GM19467 (cell line): Measurements from ENCODE around the gene PEAK1.

Source experiments
- ATAC-seq: cut with Tn5 transposase; IDR thresholded peaks from one replicate; pipeline ENCODE4 v1.9.1; 2021; ENCODE audit warnings: mild to moderate bottlenecking, moderate library complexity; ENCODE audit not compliant: unreplicated experiment

Gene PEAK1

DNA sequence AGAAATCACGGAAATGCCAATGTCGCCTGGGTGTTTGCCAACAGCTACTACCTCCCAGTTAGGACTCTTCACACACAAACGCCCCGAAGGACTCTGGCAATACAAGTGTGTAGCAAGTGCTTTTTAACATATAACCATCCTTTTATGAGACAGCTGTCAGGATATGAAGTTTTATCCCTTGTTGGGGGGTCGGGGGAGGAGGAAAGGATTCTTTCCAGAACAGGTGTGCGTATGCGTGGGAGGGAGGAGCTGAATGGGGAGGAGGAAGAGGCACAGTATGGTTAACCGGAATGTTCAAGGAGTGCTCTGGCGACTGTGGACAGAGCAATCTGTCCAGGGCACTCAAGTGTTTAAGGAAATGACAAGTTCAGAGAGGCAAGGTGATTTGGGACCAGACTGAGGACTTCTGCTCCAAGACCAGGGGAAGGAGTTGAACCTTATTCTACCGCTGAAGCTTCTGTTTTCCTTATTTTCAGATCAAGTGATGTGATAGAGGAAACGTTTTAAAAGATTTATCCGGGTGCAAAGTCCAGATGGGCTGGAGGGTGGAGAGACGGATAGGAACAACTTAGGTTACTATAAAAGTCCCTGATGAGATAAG lies 350.3 kb downstream of the PEAK1 start:
- ATAC-seq, result no peak

DNA sequence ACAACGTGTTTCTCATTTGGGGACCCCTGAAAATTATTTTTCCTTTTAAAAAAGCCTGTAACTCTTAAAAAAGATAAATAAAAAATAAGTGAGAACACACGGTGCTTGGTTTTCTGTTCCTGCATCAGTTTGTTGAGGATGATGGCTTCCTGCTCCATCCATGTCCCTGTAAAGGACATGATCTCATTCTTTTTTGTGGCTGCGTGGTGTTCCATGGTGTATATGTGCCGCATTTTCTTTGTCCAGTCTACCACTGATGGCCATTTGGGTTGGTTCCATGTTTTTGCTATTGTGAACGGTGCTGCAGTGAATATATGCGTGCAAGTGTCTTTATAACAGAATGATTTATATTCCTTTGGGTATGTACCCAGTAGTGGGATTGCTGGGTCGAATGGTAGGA lies 351.3 kb downstream of the PEAK1 start:
- no peak for ATAC-seq

DNA sequence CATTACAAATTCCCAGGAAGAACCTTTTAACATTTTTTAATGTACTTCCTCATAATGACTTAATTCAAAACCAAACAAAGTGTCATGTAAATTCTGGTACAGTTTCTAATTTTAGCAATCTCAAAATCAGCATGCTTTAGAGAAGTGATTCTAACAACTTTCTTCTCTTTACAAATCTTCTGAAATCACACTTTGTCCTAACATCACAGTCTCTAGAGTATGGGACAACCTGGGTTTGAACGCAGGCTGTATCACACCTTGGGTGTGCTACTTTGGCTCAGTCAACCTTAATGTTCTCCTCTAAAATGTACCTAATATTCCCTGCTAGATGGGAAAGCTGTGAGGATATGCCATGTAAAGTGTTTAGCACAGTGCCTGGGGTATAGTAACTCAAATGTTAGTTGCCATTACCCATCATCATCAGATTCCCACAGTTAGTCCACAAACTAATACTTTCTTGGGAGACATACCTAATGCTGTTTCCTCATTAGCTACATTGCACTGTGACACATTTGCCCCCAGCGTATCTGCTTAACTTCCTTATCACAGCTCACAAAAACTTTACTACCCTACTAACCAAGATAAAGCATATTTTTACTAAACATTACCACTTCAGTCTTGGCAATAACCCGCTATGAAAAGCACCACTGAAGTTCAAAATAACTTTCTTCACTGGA lies 352.1 kb downstream of the PEAK1 start:
- ATAC-seq, result no peak

DNA sequence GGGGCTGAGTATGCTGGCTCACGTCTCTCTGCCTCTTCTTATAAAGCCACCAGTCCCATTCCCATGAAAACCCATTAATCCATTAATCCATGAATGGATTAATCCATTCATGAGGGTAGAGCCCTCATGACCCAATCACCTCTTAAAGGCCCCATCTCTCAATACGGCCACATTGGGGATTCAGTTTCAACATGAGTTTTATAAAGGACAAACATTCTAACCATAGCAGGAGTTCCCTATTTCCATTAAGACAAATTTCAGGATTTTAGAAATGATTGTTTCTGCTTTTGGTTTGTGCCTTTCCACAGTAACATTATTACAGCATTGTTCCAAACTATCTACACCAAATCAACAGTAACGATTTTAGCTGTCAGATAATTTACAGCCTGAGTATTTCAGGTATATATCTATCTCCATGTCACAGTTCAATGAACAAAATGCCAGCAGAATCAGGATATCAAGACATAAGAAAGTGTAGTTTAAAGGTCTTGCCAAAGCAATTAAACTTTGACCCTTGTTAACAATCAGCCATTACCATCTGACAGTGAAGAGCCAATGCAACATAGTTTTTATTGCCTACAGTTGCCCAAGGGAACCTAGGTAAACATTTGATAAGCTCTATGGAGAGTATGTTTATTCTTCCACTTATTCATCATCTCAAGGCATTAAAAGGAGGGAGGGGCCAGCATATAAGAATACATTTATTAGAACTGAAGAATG lies 352.8 kb downstream of the PEAK1 start:
- ATAC-seq, result no peak

DNA sequence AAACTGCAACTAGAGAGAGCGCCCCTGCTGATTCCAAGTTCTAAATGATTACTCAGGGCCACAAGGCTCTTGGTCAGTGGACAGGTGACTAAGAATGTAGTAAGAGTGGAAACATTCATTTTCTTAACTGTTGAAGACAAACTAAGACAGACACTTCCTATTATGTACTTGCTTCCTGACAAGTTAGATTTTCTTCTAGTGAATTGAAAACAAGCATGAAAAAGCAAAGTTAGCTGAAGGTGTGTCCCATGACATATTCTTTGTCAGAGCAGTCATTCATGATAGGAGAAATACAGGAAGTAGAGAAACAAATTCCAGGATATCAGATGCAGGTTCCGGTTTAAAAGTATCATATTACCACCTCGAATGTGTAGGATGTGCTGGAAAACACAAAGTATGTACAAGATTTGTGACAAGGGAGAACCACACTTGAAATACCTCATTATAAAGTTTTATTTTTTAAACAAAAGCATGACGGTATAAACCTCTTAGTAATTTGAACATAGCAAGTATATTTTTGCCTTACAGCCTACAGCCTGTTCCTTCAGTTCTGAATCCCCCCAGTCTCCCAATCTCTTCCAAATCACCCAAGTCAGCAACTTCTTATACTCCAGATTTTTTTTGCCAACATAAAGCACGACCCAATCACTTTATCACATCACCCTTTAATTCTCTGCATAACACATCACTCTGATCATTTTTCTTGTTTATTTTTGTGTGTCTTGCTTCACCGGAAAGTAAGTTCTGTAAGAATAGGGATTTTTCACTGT lies 355.2 kb downstream of the PEAK1 start:
- ATAC-seq, result no peak

DNA sequence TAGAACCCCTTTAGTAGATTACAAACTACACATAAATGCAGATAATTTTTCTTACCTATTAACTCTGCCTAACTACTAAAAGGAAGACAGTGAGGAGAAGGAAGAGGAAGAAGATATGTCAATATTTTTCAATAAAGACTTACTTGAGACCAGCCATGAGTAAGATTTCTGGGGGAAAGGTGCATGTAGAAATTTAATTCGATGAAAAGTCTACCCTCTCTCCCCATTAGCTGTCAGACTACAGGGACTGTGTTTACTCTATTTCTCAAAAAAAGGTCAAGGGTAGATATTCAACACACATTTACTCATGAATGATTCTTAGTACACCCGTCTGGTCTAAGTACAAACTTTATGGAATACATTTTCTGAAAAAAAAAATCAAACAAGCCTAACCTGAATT lies 355.8 kb downstream of the PEAK1 start:
- no peak for ATAC-seq

DNA sequence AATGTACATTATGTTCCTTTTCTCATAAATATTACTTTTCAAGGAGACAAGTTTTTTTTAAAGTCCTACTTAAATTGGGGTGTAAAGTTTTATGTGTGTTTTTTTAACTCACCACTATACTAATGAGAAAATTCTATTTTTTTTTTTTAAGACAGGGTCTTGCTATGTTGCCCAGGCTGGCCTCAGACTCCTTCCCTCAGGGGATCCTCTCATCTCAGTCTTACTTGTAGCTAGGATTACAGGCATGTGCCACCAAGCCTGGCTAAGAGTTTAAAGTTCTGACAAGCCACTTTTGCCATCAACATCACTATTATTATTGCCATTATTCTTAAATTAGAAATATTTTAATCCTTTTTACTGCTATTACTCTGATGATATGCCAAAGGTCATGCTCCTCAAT lies 356.7 kb downstream of the PEAK1 start:
- no peak for ATAC-seq

DNA sequence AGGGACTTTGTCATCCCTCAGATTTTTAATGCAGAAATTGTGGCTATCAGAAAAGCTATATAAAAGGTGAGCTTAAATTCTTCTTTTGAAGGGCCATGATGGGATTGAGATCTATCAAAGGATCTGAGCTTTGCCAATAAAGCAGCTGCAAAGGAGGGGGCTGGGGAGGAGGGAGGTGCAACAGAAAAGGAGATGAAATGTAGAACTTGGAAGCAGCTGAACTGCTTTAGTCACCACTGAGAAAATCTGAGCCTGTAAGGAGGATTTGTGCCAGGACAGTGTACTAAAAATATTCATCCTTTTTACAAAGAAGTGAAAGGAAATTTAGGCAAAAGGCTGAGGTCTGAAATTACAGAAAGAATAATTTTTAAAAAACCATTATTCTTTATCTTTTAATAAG lies 359.4 kb downstream of the PEAK1 start:
- no peak for ATAC-seq

DNA sequence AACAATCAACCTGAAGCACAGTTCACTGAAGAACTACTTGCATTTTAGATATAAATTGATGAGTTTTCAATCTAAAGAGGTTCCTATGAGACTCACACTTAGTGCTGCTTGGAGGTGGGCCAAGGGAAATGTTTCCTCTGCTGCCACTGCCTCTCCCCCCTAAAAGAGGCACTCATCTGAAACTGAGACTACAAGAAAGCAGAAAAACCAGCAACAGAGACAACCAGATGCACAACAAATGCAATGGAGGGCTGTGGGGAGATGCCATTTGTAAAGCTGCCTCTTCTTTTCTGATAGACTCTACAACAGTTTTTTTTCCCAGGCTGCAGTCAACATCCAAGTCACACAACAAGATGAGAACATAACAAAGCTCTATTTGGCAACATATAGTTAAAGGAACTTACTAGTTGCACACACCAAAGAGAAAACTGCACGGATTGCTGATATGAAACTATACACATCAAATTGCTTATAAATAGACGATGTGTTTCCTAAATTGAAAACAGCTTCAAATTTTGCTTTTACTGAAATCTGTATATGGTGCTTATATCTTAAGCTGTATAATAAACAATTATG lies 360.0 kb downstream of the PEAK1 start:
- peak; percentile 51 for ATAC-seq

DNA sequence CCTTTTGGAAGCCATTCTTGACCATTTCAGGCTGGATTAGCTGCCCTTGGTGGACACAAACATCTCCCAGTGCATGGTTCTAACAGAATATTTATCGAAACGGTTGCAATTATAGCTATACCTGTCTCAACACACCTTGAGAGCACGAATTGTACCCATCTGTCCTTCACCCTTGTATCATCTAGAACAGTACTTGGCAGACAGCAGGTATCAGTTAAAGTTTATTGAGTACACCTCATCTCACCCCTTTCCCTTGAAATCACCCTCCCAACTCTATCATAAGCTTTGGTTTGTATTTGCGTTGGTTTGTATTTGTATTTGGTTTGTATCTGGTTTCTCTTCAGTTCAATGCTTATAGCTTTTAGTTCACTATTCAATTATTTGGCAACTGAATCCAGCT lies 361.4 kb downstream of the PEAK1 start:
- ATAC-seq, result no peak

DNA sequence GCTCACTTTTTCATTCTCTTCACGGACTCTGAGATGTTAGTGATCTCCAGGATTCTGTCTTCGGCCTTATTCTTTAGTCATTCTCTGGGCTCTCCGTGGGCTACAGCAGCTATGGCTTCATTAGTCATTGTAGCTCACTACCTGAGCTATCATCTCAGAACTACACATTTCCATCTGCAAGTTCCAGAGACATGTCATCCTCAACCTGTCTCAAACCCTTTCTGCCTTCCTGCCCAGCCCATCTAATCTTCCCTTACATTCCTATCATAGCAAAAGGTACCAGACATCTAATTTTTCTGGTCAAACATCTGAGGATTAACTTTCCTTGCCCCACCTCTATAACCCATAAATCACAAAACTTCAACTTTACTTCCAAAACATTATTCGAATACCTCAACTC lies 362.2 kb downstream of the PEAK1 start:
- ATAC-seq, result no peak

DNA sequence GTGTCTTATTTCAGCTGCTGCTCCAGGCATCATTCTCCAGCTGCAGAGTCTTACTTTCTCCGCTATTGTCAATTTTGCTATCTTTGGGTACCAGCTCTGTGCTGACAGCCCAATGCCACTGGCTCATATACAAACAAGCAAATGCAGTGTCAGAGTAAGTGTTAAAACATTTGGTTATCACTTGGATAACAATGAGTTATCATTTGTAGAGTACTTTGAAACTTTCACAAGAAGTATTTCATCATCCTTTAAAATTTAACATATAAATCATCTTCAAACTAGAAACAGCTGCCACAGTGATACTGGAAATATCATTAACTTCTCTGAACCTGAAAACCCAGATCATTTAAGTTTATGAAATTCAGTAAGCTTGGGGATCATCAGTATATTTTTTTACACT lies 362.8 kb downstream of the PEAK1 start:
- ATAC-seq, result no peak

DNA sequence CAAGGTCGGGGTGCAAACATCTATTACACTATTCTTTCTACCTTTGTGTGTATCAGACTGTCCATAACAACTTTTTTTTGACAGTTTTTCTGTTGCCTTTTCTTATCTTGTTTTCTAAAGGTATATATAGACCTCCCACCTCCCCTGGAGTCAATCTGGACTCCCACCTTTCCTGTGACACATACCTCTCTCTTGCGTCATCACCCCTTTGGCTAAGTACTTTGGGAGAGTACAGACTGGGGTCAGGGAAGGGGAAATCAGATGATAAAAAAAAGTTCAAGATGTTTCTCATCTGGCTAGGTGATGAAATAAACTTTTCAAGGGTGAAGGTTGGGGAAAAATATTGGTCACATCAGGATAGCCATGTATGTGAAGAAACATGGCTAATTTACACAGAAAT lies 366.2 kb downstream of the PEAK1 start:
- ATAC-seq, result no peak

DNA sequence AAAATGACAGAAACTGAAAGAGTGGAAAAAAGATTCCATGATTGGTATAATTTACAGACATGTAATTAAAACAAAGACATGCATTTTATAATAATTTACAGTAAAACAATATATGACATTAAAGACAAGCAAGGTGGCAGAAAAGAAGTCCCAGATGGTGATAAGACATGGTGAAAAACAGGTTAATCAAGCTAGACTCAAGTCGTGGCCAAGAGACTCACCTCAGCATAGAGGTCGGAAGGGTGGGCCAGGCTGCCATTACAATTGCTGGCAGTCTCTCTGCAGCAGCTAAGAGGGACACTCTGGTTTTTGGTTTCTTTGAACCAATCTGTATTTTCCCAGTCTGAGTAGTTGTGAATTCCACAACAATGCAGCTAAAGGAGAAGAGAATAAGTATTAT lies 367.3 kb downstream of the PEAK1 start:
- no peak for ATAC-seq
